Large intestine (tissue), 3 donors: ENCODE data around the gene UAP1L1. TPM values are rescaled to one million over a fixed set of nuclear protein-coding genes. Genes with fewer than 3 reads are reported as not detected.
A peak's percentile ranks its signal among the peaks of the same experiment; 100 is the strongest.
"Not testable (repeated sequence)": the region's sequence is repeated elsewhere in the genome, so short reads cannot be mapped to it uniquely, and the experiment has no call there.

ENCODE experiments used
- DNase-seq, 2 donors: peaks; one replicate each; pipeline versions ENCODE4 v3.0.0 to v3.0.0-alpha.2; 2013
- H3K27ac ChIP-seq: one replicate; pipeline ENCODE4 v1.5.1; 2013; ENCODE audit warnings: low read length
- H3K27me3 ChIP-seq: 2 replicates; pipeline ENCODE4 v1.6.1; 2013; ENCODE audit warnings: low read length; ENCODE audit not compliant: control insufficient read depth, insufficient read depth
- H3K36me3 ChIP-seq: 2 replicates; pipeline ENCODE4 v1.6.1; 2013; ENCODE audit warnings: low read length; ENCODE audit not compliant: control insufficient read depth, insufficient read depth
- H3K4me1 ChIP-seq: one replicate; pipeline ENCODE4 v1.6.1; 2013; ENCODE audit warnings: low read length; ENCODE audit not compliant: control insufficient read depth, insufficient read depth
- H3K4me3 ChIP-seq: one replicate; pipeline ENCODE4 v1.5.1; 2013; ENCODE audit warnings: low read length
- H3K9me3 ChIP-seq: one replicate; pipeline ENCODE4 v1.6.1; 2013; ENCODE audit warnings: mild to moderate bottlenecking, low read depth, low read length, moderate library complexity; ENCODE audit not compliant: control insufficient read depth
- WGBS: methylation state at CpG from one replicate; pipeline ENCODE4 v1.1.5; 2013; ENCODE audit warnings: low lambda C conversion rate; ENCODE audit not compliant: insufficient coverage; 5-methylcytosine and 5-hydroxymethylcytosine counted together
- polyA plus RNA-seq: library from polyadenylated mRNA; unstranded; fragments of 120-200 nt; gene quantifications from one replicate; pipeline ENCODE4 v1.2.1, GENCODE V29; 2013

UAP1L1 gene
- polyA plus RNA-seq, 1 donor, result 32.4 TPM

DNA sequence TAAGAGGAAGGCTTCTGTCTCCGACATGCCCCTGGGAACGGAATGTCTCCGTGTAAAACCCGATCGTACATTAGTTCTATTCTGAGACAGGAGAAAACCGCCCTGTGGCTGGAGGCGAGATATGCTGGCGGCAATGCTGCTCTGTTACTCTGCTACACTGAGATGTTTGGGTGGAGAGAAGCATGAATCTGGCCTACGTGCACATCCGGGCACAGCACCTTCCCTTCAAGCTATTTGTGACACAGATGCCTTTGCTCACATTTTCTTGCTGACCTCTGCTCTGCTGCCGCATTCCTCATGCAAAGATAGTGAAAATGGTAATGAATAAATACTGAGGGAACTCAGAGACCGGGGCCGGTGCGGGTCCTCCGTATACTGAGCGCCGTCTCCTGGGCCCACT lies 39.4 kb downstream of the UAP1L1 start:
- Histone ChIP-seq H3K4me1 (peaks cover 20% of the 10 kb centered on the region), H3K27me3 (peaks cover 28% of the 10 kb centered on the region), H3K4me3 (no peak overlapping the region), H3K9me3 (peaks cover 10% of the 10 kb centered on the region), H3K27ac (no peak overlapping the region), H3K36me3 (peaks cover 5% of the 10 kb centered on the region)
- DNase-seq, result peak in 1 of 2 donors; percentile 57
- 0% methylated on average over 1 of the region's 17 CpGs for WGBS

DNA sequence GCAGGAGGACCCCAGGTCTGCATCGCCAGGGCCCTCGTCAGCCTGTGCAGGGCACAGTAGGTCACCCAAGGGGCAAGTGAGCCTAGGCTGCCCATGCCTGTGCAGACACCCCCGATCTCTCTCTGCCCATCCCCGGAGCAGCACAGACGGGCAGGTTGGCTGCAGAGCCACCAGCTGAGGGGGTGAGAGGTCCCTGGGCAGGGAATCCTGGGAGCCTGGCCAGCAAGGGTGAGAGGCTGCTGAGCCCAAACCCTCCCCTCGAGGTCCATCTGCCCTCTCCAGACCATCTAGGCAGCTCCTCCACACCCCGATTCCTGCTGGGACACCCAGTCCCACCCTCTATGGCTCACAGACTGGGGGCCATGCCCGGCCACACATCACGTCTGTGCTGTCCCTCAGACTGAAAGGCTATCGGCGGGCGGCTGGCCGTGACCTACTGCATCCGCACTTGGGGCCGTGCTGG lies 40.0 kb downstream of the UAP1L1 start:
- peaks cover 28% of the 10 kb centered on the region for H3K27me3 ChIP-seq
- WGBS, result no CpG with 5 or more reads among the region's 15 CpGs
- peaks cover 2% of the 10 kb centered on the region for H3K36me3 ChIP-seq
- H3K4me1 ChIP-seq, result peaks cover 20% of the 10 kb centered on the region
- H3K9me3 ChIP-seq, result peaks cover 5% of the 10 kb centered on the region
- H3K4me3 ChIP-seq, result no peak overlapping the region
- no peak overlapping the region for H3K27ac ChIP-seq
- no peak for DNase-seq

GRCh38 chr9:137118092-137118603 lies 40.8 kb downstream of the UAP1L1 start:
- not testable (repeated sequence) for DNase-seq, H3K9me3 ChIP-seq, H3K27ac ChIP-seq, H3K36me3 ChIP-seq, H3K4me3 ChIP-seq
- no CpG with 5 or more reads among the region's 12 CpGs for WGBS
- H3K27me3 ChIP-seq, result peaks cover 25% of the 10 kb centered on the region
- H3K4me1 ChIP-seq, result peaks cover 20% of the 10 kb centered on the region

GRCh38 chr9:137121927-137122795 lies 44.8 kb downstream of the UAP1L1 start:
- H3K4me1 ChIP-seq, result peaks cover 10% of the 10 kb centered on the region
- WGBS, result 85% methylated on average over 6 of the region's 25 CpGs
- not testable (repeated sequence) for H3K9me3 ChIP-seq, H3K4me3 ChIP-seq, H3K27me3 ChIP-seq, DNase-seq, H3K27ac ChIP-seq, H3K36me3 ChIP-seq

- no CpG with 5 or more reads among the region's 16 CpGs for WGBS
- not testable (repeated sequence) for H3K36me3 ChIP-seq, H3K9me3 ChIP-seq, H3K4me3 ChIP-seq, DNase-seq, H3K27me3 ChIP-seq, H3K27ac ChIP-seq
- peaks cover 15% of the 10 kb centered on the region for H3K4me1 ChIP-seq
These were observed 45.6 kb downstream of the UAP1L1 start for GRCh38 chr9:137122796-137123467.

DNA sequence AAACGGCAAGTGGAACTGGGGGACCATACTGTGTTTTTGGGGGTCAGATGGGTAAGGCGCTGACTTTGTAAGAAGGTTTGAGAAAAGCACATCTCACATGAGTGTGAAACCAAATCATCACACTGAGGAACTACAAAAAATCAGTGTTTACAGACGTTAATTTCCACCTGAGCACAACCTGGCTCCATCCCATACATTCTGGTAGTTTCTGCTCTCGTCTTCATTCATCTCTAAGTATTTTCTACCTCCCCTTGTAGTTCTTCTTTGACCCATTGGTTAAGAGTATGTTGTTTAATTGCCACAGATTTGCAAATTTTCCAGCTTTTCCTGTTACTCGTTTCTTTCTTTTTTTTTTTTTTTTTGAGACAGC lies 46.1 kb downstream of the UAP1L1 start:
- H3K4me1 ChIP-seq, result peaks cover 20% of the 10 kb centered on the region

DNA sequence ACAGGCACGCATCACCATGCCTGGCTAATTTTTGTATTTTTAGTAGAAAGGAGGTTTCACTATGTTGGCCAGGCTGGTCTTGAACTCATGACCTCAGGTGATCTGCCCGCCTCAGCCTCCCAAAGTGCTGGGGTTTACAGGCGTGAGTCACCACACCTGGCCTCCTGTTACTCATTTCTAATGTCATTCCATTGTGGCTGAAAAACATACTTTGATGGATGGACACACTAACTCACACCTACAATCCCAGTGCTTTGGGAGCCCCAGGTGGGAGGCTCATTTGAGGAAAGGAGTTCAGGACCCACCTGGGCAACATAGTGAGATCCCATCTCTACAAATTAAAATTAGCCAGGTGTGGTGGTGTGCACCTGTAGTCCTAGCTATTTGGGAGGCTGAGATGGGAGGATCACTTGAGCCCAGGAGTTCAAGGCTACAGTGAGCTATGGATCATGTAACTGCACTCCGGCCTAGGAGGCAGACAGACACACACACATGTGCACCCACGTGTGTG lies 46.7 kb downstream of the UAP1L1 start:
- H3K36me3 ChIP-seq, H3K27me3 ChIP-seq, H3K9me3 ChIP-seq, DNase-seq, H3K4me3 ChIP-seq, H3K27ac ChIP-seq: not testable (repeated sequence)
- WGBS, result no CpG with 5 or more reads among the region's 5 CpGs
- H3K4me1 ChIP-seq, result peaks cover 24% of the 10 kb centered on the region

More for the DNA sequence above, 46.1 kb downstream of the UAP1L1 start:
- 93% methylated on average over 2 of the region's 5 CpGs for WGBS
- no peaks in the 10 kb centered on the region for H3K27me3 ChIP-seq
- H3K27ac ChIP-seq, result no peak overlapping the region
- no peak for DNase-seq
- H3K36me3 ChIP-seq, result no peaks in the 10 kb centered on the region
- no peak overlapping the region for H3K4me3 ChIP-seq
- H3K9me3 ChIP-seq, result no peaks in the 10 kb centered on the region

DNA sequence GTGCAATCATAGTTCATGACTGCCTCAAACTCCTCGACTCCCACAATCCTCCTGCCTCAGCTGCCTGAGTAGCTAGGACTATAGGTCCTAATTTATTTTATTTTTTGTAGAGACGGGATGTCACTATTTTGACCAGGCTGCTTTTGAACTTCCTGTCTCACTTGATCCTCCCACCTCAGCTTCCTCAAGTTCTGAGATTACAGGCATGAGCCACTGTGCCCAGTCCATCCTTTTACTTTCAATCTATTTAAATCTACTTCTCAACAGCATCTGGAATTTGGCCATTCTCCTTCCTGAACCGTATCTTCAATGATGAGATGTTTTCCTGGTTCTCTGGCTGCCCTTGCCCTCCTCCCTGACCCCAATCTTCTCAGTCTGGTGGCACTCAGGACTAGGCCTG lies 49.5 kb downstream of the UAP1L1 start:
- peak overlapping the region; percentile 66 for H3K4me3 ChIP-seq

GRCh38 chr9:137127301-137128157 lies 50.2 kb downstream of the UAP1L1 start:
- peak; percentile 50 to 85 for DNase-seq
- peak overlapping the region; percentile 66 for H3K4me3 ChIP-seq

More for the DNA sequence above, 49.5 kb downstream of the UAP1L1 start:
- H3K4me1 ChIP-seq, result peaks cover 28% of the 10 kb centered on the region
- no CpG with 5 or more reads among the region's 3 CpGs for WGBS
- H3K36me3 ChIP-seq, result no peaks in the 10 kb centered on the region
- peak overlapping the region; percentile 88 for H3K27ac ChIP-seq
- peaks cover 12% of the 10 kb centered on the region for H3K9me3 ChIP-seq
- H3K27me3 ChIP-seq, result no peaks in the 10 kb centered on the region
- peak in 1 of 2 donors; percentile 39 for DNase-seq

More at GRCh38 chr9:137127301-137128157, 50.2 kb downstream of the UAP1L1 start:
- H3K9me3 ChIP-seq, result peaks cover 12% of the 10 kb centered on the region
- H3K27ac ChIP-seq, result peak overlapping the region; percentile 88
- no CpG with 5 or more reads among the region's 24 CpGs for WGBS
- H3K27me3 ChIP-seq, result peaks cover under 1% of the 10 kb centered on the region
- H3K4me1 ChIP-seq, result peaks cover 28% of the 10 kb centered on the region
- no peaks in the 10 kb centered on the region for H3K36me3 ChIP-seq
